Lower lobe of right lung (tissue), 2 donors: ENCODE results near the gene MTMR1. TPM values are rescaled to one million over a fixed set of nuclear protein-coding genes. Genes with fewer than 3 reads are reported as not detected.

ENCODE experiments used
- ATAC-seq, 2 donors: fragments of 200-7000 bp; cut with Tn5 transposase; one replicate each; pipeline ENCODE4 v1.9.1; 2020 to 2022; ENCODE audit warnings: mild to moderate bottlenecking in 2 of 2, moderate library complexity in 2 of 2
- DNase-seq: peaks from one replicate; pipeline ENCODE4 v3.0.0-alpha.2; 2020
- H3K27ac ChIP-seq: fragments of 200-600 bp; one replicate; pipeline ENCODE4 v1.8.0; 2022
- H3K27me3 ChIP-seq: fragments of 200-600 bp; one replicate; pipeline ENCODE4 v1.8.0; 2022; ENCODE audit warnings: low read depth
- H3K36me3 ChIP-seq: fragments of 200-600 bp; one replicate; pipeline ENCODE4 v1.8.0; 2022; ENCODE audit warnings: mild to moderate bottlenecking
- H3K4me1 ChIP-seq: fragments of 200-600 bp; one replicate; pipeline ENCODE4 v1.8.0; 2022
- H3K4me3 ChIP-seq: fragments of 200-600 bp; one replicate; pipeline ENCODE4 v1.8.0; 2022; ENCODE audit warnings: mild to moderate bottlenecking
- H3K9me3 ChIP-seq: fragments of 200-600 bp; one replicate; pipeline ENCODE4 v1.8.0; 2022
- intact Hi-C: fragments of 100-400 bp; cut with DNase I; formaldehyde crosslinking; loops from one replicate; pipeline ENCODE4 v1.11.0; 2022
- total RNA-seq: library from RNA; stranded (reverse); fragmentation: NEBNext Ultra II Directional; extraction: Animal tissue kit (Norgen Biotek cat#: 25700); gene quantifications from one replicate; pipeline ENCODE4 v1.2.1, GENCODE V29; 2021
- TF ChIP-seq, protein P1 (sequence below): fragments of 200-600 bp; IDR thresholded peaks from one replicate; pipeline ENCODE4 v1.8.0; 2022; ENCODE audit warnings: antibody characterized with exemption, mild to moderate bottlenecking
- donor health status: DM: no; HTN: yes; CAD: no; lungs with severe emphysema.

MTMR1 gene
- total RNA-seq, 1 donor from 2014 or later, result 22.4 TPM

DNA sequence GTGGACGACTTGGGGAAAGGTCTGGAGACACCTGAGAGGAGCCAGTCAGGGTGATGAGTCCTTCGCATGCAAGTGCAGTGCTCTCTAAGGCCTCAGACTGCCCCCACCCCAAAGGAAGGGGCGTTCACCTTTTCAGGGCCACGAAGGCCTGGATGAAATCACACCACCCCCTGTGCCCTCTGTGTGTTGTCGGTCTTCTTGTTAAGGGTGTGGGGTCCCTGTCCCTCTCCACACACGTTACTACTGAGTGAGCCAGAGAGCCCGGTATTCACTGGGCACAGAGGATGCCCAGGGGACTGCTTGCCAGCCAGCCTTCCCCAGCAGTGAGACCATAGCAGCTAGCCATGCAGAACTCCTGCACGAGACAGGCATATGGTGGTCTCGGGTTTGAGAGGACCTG, 72.0 kb downstream of the MTMR1 start:
- ATAC-seq, result no peak
- intact Hi-C loops, result no loop called here

DNA sequence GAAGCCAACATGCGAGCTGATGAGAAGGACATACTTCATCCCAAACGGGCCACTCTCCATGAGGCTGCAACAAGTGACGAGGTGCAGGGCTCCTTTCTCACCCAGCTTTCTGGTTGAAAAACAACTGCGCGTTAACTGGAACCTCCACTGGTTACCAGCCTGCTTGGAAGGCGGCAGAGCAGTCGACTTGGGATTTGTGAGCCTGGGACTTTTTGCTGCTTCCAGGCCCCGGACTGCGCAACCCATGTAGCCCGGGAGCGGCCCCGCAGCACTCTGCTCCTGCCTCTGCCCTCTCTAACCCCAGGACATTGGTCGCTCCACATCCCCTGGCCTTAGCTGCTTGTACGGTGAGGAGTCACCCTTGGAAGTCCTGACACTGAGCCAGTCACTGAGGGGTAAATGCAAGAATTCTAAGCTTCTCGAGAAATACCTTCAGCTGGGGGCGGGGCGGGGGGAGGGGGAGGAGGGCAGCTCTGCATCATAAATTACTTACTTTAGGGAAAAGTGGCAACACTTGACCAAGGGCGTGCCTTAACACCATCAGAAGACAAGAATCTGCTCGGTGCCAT, 72.7 kb downstream of the MTMR1 start:
- peaks cover 9% of the 10 kb centered on the region for H3K36me3 ChIP-seq
- no peak overlapping the region for H3K4me3 ChIP-seq
- no peak overlapping the region for H3K27ac ChIP-seq
- no peaks in the 10 kb centered on the region for H3K4me1 ChIP-seq
- no peaks in the 10 kb centered on the region for H3K27me3 ChIP-seq
- TF ChIP-seq, protein P1, sequence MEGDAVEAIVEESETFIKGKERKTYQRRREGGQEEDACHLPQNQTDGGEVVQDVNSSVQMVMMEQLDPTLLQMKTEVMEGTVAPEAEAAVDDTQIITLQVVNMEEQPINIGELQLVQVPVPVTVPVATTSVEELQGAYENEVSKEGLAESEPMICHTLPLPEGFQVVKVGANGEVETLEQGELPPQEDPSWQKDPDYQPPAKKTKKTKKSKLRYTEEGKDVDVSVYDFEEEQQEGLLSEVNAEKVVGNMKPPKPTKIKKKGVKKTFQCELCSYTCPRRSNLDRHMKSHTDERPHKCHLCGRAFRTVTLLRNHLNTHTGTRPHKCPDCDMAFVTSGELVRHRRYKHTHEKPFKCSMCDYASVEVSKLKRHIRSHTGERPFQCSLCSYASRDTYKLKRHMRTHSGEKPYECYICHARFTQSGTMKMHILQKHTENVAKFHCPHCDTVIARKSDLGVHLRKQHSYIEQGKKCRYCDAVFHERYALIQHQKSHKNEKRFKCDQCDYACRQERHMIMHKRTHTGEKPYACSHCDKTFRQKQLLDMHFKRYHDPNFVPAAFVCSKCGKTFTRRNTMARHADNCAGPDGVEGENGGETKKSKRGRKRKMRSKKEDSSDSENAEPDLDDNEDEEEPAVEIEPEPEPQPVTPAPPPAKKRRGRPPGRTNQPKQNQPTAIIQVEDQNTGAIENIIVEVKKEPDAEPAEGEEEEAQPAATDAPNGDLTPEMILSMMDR, result no peak
- no peaks in the 10 kb centered on the region for H3K9me3 ChIP-seq
- intact Hi-C loops, result no loop called here
- DNase-seq (no peak), ATAC-seq (no peak)

More for the DNA sequence above, 72.0 kb downstream of the MTMR1 start:
- H3K9me3 ChIP-seq, result no peaks in the 10 kb centered on the region
- TF ChIP-seq, protein P1, result no peak
- H3K36me3 ChIP-seq, result peaks cover 9% of the 10 kb centered on the region
- H3K27ac ChIP-seq, result no peak overlapping the region
- no peaks in the 10 kb centered on the region for H3K4me1 ChIP-seq
- H3K4me3 ChIP-seq, result no peak overlapping the region
- DNase-seq, result no peak
- no peaks in the 10 kb centered on the region for H3K27me3 ChIP-seq

DNA sequence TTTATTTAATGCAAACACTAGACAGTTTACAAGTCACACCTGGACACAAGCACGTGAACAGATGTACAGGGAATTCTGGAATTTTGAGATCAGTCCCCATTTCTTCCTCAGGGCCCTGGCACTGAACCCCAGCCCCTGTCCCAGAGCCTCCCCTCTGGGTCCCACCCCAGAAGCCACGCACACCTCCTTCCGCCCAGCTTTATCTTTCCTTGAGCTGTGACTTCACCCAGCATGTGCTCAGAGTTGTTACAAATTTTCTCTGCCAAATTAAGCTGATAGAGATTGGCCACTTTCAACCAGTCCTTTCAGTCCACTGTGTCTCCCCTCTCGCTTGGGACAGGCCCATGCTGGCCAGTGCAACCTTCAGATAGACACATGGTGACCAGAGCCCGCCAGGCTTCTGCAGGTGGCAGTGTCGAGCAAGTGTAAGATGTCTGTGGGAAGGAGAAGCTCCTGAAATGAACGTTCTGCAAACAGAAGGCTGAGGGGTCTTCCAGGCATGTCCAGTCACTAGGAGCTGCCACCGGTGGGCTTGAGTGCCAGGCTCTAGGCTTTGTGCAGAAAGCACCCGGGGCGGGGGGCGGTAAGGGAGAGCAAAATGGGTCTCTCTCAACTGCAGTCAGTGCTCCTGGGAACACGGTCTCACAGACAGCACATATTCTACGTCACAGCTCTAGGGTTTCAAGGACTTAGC, 73.3 kb downstream of the MTMR1 start:
- no peak for DNase-seq
- TF ChIP-seq, protein P1, result no peak
- intact Hi-C loops, result no loop called here
- no peak for ATAC-seq
- peaks cover 9% of the 10 kb centered on the region for H3K36me3 ChIP-seq
- H3K27ac ChIP-seq, result no peak overlapping the region
- H3K27me3 ChIP-seq, result no peaks in the 10 kb centered on the region
- H3K4me1 ChIP-seq, result no peaks in the 10 kb centered on the region
- no peak overlapping the region for H3K4me3 ChIP-seq
- H3K9me3 ChIP-seq, result no peaks in the 10 kb centered on the region

DNA sequence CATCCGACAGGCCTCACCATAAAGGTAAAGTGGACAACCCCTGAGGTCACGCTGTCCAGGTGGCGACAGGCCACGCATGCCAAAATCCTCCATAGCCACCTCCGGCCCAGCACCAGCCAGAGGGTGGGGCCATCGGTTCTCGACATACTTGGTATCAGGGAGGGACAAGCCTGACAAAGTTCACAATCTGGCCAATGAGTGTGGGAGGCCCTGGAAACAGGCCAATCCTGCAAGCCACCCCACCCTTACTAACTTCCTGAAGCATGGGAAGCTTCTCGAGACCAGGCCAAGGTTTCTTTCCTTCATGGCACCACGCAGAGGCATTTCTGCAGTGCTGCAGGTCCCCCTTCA, 73.8 kb downstream of the MTMR1 start:
- no peak overlapping the region for H3K27ac ChIP-seq
- peaks cover 9% of the 10 kb centered on the region for H3K36me3 ChIP-seq
- H3K4me1 ChIP-seq, result no peaks in the 10 kb centered on the region
- H3K9me3 ChIP-seq, result no peaks in the 10 kb centered on the region
- intact Hi-C loops, result no loop called here
- TF ChIP-seq, protein P1, result no peak
- no peaks in the 10 kb centered on the region for H3K27me3 ChIP-seq
- no peak overlapping the region for H3K4me3 ChIP-seq
- peak; percentile 49 for DNase-seq
- peak in 1 of 2 donors; percentile 65 for ATAC-seq

DNA sequence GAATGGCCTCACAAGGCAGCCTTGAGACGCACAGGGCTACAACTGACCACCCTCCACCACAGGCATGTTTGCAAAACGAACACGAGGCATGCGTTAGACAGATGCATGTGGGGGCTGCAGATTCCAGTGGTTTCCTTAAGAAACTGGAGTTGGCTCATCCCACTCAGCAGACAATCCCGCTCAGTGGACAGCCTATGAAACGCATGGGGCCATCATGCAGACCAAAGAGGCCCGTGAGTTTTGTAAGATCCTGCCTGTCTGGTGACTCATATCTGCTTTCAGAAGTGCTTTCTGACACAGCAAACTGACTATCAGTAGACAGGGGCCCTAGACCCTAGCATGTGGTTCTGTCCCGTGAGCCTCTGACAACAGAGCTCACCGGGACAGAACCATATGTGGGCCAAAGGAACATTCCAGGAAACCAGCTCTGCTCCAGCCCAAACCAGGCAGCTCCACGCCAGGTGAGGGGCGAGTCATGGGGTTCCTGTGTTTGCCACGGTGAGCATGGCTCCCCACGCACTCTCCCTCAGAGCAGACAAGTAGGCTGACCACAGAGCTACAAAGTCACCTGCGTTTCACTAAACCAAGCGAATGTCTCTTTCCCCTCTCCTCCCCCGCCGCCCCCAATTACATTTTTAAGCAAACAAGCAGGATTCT, 74.4 kb downstream of the MTMR1 start:
- H3K4me3 ChIP-seq, result no peak overlapping the region
- DNase-seq (no peak), ATAC-seq (peak; percentile 27 to 41)
- H3K27me3 ChIP-seq, result no peaks in the 10 kb centered on the region
- intact Hi-C loops, result no loop called here
- no peaks in the 10 kb centered on the region for H3K9me3 ChIP-seq
- TF ChIP-seq, protein P1, result no peak
- H3K4me1 ChIP-seq, result no peaks in the 10 kb centered on the region
- H3K27ac ChIP-seq, result no peak overlapping the region
- H3K36me3 ChIP-seq, result peaks cover 9% of the 10 kb centered on the region
